Activated CD4-positive, CD25-positive, alpha-beta regulatory T cell (primary cell): ENCODE measurements around the gene HTT-AS.
"Not testable (repeated sequence)": the region's sequence is repeated elsewhere in the genome, so short reads cannot be mapped to it uniquely, and the experiment has no call there.

Source experiments
- DNase-seq, 4 experiments: peaks; one replicate each; lab custom pipeline; 2025; lab: John Stamatoyannopoulos, UW

The HTT-AS gene

GRCh38 chr4:3074078-3074845 is at the start of gene HTT-AS, which contains the start of gene HTT:
TSS of gene HTT-AS (minus strand) at chr4:3074538.
TSS of gene HTT (plus strand) at chr4:3074681. CDS start at chr4:3074826, 145 bp downstream.
- DNase-seq: peak; percentile 98 to 99 (median 99)

- no peak for DNase-seq
These were observed 48.9 kb upstream of the HTT-AS start for GRCh38 chr4:3123181-3123671.

GRCh38 chr4:3122081-3122563 is 47.8 kb upstream of the HTT-AS start:
- peak in 1 of 4 experiments; percentile 3 for DNase-seq

- no peak for DNase-seq
These were observed 47.3 kb upstream of the HTT-AS start for GRCh38 chr4:3121596-3121995.

- no peak for DNase-seq
These were observed 46.8 kb upstream of the HTT-AS start for GRCh38 chr4:3121110-3121509.

DNA sequence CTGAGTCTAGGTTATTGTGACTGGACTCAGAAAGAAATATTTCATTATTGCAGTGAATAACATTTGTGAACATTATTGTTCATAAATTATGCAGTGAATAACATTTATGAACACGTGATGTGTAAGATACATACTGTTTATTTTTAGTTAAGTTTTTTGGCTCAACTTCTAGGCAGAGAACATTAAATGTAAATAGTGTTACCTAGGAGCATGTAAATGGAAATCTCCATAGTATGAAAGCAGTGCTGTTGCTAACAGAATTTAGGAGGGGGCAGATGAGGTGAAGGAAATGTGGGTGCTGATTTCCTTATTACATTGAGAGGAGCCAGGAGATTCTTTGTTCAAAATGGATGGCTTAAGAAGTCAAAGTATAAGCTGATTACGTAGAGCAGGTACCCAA is 45.1 kb upstream of the HTT-AS start:
- no peak for DNase-seq

- DNase-seq: no peak
These were observed 44.0 kb upstream of the HTT-AS start for GRCh38 chr4:3118312-3118711.

DNA sequence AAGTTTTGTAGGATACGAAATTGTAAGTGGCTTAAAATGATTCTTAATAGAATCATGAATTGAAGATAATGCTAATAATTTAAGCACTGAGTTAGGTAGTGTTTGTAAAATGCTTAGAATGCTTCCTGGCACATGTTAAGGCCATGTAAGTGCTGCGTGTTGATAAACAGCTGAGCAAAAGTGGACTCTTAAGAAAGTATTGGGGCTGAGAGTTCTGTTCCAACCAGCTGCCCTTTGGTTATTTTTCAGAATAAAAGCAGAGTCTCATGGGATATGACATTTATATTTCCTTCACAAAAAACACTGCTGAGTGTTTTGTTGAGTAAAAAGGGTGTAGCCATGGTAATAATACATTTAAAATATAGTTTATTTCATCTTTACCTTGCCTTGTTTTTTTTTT is 42.6 kb upstream of the HTT-AS start:
- no peak for DNase-seq

GRCh38 chr4:3115637-3116270 is 41.4 kb upstream of the HTT-AS start:
- DNase-seq: no peak

GRCh38 chr4:3114377-3114776 is 40.0 kb upstream of the HTT-AS start:
- DNase-seq: no peak

GRCh38 chr4:3112609-3113469 is 38.5 kb upstream of the HTT-AS start:
- DNase-seq: no peak

GRCh38 chr4:3112201-3112600 is 37.9 kb upstream of the HTT-AS start:
- no peak for DNase-seq

DNA sequence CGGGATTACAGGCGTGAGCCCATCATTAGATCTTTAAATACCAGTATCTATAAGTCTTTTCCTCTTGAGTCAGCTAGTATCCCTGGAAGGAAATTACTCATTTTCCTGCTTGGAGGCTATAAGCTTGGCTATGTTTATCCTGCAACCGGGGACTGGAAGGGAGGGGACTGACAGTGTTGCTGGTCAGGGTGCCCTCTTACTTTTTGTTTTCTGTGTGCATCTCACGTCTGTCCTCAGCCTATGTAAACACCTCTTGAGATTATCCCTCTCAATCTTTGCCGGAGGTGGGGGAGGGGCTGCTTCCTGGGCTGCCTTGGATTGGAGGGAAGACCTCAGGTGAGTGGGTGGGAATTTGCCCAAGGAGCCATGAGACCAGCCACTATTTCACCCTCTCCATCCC is 37.1 kb upstream of the HTT-AS start:
- DNase-seq: no peak

- DNase-seq: no peak
These were observed 33.9 kb upstream of the HTT-AS start for GRCh38 chr4:3108211-3108610.

- DNase-seq: no peak
These were observed 33.4 kb upstream of the HTT-AS start for GRCh38 chr4:3107691-3108121.

DNA sequence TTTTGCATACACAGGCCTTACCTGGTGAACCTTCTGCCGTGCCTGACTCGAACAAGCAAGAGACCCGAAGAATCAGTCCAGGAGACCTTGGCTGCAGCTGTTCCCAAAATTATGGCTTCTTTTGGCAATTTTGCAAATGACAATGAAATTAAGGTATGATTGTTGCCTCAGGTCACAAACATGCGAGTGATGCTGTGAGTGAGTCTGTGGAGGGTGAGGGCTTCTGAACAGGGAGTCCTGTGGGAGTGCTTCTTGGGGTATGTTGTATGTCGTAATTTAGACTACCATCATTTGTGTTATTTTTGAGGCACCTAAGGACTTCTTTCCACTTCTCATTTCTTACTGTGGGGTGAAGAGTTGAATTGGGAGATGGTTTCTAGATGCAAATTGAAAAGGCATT is 32.9 kb upstream of the HTT-AS start:
- DNase-seq: no peak

DNA sequence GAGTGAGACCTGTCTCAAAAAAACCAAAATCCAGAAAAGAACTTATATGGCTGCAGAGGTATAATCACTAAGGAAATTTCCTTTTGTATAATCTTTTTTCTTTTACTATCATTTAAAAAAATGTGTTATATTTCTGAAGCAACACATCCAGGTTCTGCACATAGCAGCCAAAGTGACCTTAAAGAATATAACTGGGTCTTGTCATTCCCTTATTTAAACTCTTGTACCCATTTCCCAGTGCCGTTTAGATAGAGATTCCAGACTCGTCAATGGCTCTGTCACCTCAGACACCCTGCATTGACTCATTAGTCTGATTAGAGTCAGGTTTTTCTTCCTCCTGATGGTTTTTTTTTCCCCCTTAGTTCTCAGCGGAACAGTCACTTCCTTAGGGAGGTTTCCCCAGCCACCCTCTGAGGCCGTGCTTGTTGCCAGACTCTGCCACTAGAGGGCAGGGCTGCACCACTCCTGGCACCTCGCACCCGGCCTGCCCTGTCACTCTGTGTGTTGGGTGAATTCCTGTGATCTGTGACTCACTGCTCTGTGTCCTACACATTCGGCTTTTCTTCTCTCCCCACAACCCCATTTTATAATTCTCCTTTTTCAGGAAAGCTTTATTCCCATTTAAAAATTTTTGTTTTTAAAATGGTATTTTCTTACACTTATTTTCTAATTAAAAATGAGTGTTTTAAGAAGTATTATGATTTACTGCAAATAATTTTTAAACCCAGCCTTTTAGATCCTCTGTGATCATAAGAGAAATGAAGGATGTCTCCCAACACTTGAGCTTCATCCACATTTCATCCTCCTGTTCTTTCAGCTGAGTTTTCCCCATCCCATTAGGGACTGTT is 32.2 kb upstream of the HTT-AS start:
- DNase-seq: peak; percentile 67 to 85 (median 77)

- no peak for DNase-seq
These were observed 24.0 kb upstream of the HTT-AS start for GRCh38 chr4:3098346-3098745.

DNA sequence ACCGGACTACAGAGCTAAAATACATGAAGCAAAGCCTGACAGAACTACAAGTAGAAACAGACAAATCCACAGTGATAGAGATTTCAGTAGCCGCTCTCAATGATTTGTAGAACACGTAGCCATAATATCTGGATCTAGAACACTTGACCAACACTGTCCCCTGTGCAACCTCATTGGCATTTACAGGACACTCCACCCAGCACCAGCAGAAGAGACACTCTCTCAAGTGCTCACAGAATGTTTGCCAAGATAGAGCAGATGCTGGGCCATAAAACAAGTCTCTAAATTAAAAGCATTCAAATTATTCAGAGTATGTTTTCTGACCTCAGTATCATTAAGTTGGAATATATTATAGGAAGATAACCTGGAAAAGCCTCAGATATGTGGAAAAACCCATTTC is 21.9 kb upstream of the HTT-AS start:
- DNase-seq: no peak

- DNase-seq: not testable (repeated sequence)
These were observed 20.4 kb upstream of the HTT-AS start for GRCh38 chr4:3094701-3095100.

DNA sequence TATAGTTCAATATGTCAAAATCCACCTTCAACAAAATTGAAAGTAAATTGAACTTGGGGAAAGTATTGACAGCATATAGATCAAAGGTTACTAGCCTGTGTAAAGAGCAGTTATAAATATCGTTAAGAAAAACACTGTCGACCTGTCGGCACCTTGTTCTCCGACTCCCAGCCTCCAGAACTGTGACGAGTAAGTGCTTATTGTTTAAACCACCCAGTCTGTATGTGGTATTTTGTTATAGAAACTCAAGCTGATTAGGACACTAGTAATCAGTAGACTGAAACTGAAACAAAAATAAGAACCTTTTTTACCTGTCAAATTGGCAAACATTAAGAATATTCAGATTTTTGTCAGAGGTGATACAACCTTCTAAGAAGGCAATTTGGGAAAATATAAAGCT is 17.1 kb upstream of the HTT-AS start:
- DNase-seq: no peak
